ENCODE measurements around the gene ASF1B. TPM values are rescaled to one million over a fixed set of nuclear protein-coding genes. Genes with fewer than 3 reads are reported as not detected.

The ASF1B gene
- total RNA-seq, 1 experiment from 2014 or later = 78.1 TPM

DNA sequence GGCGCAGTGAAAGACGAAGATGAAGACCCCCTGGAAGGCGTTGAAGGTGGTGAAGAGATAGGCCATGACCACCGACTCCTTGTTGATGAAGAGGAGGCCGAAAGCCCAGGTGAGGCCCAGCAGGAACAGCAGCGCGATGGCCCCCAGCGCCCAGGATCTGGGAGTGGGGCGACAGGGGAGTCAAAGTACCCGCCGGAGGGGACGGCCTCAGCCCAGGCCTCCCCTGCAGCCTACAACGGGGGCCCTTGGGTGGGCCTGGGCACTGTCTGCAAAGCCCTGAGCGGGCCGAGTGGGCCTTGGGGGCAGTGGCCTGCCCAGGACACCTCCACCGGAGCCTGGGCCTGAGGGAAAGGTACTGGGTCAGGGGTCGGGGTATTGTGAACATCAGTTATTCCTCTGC is 19.0 kb upstream of the ASF1B start:
- no peak for TF ChIP-seq POLR2A (IDR thresholded peaks at IDR 0.05; ENCODE audit: borderline replicate concordance, extremely low read depth, insufficient read depth, insufficient read length)
- H3K79me2 ChIP-seq (ENCODE audit: insufficient read depth, low read length) = no peaks in the 10 kb centered on the region
- H3K4me2 ChIP-seq (ENCODE audit: low read length) = no peak overlapping the region
- DNase-seq (ENCODE audit: low read depth, low spot score) (no peak), ATAC-seq (no peak)
- intact Hi-C loops (cut with micrococcal nuclease) = no loop called here
- POLR2A ChIA-PET = no interaction called here
- H3K9ac ChIP-seq (ENCODE audit: low read length) = no peak overlapping the region
- no TSS peak for BruUV-seq (replicated peaks)
- H4K20me1 ChIP-seq (ENCODE audit: insufficient read depth) = no peaks in the 10 kb centered on the region
- H3K9me2 ChIP-seq (ENCODE audit: insufficient read depth) = no peaks in the 10 kb centered on the region
- no peaks in the 10 kb centered on the region for H3K9me3 ChIP-seq (ENCODE audit: control insufficient read depth in 1 of 2, insufficient read depth in 1 of 2, low read depth in 1 of 2, low read length in 2 of 2)
- H3K27me3 ChIP-seq (ENCODE audit: insufficient read depth, low read length) = no peaks in the 10 kb centered on the region
- H3K36me3 ChIP-seq (ENCODE audit: control insufficient read depth in 1 of 2, insufficient read depth in 2 of 2, low read length in 2 of 2) = peaks cover 45 to 49% of the 10 kb centered on the region in 2 experiments
- CTCF ChIA-PET = no interaction called here
- RAD21 ChIA-PET (ENCODE audit: low non-redundant PET in 1 of 2, low total read pairs in 2 of 2, uncharacterized antibody in 2 of 2, unreplicated experiment in 2 of 2) = no interaction called here
- H2AFZ ChIP-seq (ENCODE audit: low read depth, low read length, poor library complexity, severe bottlenecking) = no peak overlapping the region
- no peak overlapping the region for H3K27ac ChIP-seq (ENCODE audit: low read depth, low read length)
- H3K4me1 ChIP-seq (ENCODE audit: control insufficient read depth in 1 of 2, insufficient read depth in 2 of 2, low read length in 2 of 2) = no peaks in the 10 kb centered on the region
- no peak overlapping the region for H3K4me3 ChIP-seq (replicated peaks in 1 of 2; ENCODE audit: low read depth in 1 of 2, low read length in 2 of 2)

DNA sequence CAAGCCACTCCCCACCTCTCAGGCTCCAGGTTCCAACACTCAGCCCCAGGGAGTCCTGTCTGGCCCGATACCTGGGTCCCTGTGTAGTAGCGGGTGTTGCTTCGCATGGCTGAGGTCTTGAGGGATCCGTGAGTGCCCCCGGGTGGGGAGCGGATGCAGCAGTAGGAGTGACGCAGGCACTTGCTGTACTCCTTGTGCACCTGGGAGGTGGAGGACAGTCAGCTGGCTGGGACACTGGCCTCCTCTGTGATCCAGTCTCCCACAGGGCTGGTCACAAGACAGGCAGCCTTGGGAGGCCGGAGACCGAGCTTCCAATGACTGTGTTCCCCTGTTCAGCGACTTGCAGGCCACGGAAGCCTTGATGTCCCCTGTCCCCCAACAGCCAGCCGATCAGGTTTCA is 16.3 kb upstream of the ASF1B start:
- CTCF ChIA-PET = no interaction called here
- BruUV-seq (replicated peaks) = no TSS peak

More for the DNA sequence above, 16.3 kb upstream of the ASF1B start:
- H3K9me3 ChIP-seq (ENCODE audit: control insufficient read depth in 1 of 2, insufficient read depth in 1 of 2, low read depth in 1 of 2, low read length in 2 of 2) = no peaks in the 10 kb centered on the region
- POLR2A ChIA-PET = no interaction called here
- H3K9me2 ChIP-seq (ENCODE audit: insufficient read depth) = no peaks in the 10 kb centered on the region
- RAD21 ChIA-PET (ENCODE audit: low non-redundant PET in 1 of 2, low total read pairs in 2 of 2, uncharacterized antibody in 2 of 2, unreplicated experiment in 2 of 2) = no interaction called here
- H3K9ac ChIP-seq (ENCODE audit: low read length) = no peak overlapping the region
- H3K27ac ChIP-seq (ENCODE audit: low read depth, low read length) = no peak overlapping the region; the same call in 1 of the 2 replicates
- H3K27me3 ChIP-seq (ENCODE audit: insufficient read depth, low read length) = no peaks in the 10 kb centered on the region
- no peaks in the 10 kb centered on the region for H3K79me2 ChIP-seq (ENCODE audit: insufficient read depth, low read length)
- H3K4me2 ChIP-seq (ENCODE audit: low read length) = no peak overlapping the region
- no peak for DNase-seq (ENCODE audit: low read depth, low spot score)
- TF ChIP-seq ZNF274 (IDR thresholded peaks at IDR 0.05; ENCODE audit: low read depth, low read length) = no peak
- TF ChIP-seq CEBPB (IDR thresholded peaks at IDR 0.05; ENCODE audit: low read depth) = no peak
- no peak for TF ChIP-seq SRF (IDR thresholded peaks at IDR 0.05; ENCODE audit: low read depth)
- TF ChIP-seq, protein P1, sequence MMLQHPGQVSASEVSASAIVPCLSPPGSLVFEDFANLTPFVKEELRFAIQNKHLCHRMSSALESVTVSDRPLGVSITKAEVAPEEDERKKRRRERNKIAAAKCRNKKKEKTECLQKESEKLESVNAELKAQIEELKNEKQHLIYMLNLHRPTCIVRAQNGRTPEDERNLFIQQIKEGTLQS (IDR thresholded peaks at IDR 0.05) = no peak
- TF ChIP-seq, protein P2, sequence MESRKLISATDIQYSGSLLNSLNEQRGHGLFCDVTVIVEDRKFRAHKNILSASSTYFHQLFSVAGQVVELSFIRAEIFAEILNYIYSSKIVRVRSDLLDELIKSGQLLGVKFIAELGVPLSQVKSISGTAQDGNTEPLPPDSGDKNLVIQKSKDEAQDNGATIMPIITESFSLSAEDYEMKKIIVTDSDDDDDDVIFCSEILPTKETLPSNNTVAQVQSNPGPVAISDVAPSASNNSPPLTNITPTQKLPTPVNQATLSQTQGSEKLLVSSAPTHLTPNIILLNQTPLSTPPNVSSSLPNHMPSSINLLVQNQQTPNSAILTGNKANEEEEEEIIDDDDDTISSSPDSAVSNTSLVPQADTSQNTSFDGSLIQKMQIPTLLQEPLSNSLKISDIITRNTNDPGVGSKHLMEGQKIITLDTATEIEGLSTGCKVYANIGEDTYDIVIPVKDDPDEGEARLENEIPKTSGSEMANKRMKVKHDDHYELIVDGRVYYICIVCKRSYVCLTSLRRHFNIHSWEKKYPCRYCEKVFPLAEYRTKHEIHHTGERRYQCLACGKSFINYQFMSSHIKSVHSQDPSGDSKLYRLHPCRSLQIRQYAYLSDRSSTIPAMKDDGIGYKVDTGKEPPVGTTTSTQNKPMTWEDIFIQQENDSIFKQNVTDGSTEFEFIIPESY (IDR thresholded peaks at IDR 0.05; ENCODE audit: extremely low read depth, insufficient replicate concordance, low read length) = no peak
- no peak for TF ChIP-seq EZH2 (IDR thresholded peaks at IDR 0.05)
- TF ChIP-seq, protein P3, sequence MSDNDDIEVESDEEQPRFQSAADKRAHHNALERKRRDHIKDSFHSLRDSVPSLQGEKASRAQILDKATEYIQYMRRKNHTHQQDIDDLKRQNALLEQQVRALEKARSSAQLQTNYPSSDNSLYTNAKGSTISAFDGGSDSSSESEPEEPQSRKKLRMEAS (IDR thresholded peaks at IDR 0.05) = no peak
- TF ChIP-seq EZH2phosphoT487 (IDR thresholded peaks at IDR 0.05; ENCODE audit: borderline replicate concordance) = no peak
- TF ChIP-seq SP1 (IDR thresholded peaks at IDR 0.05; ENCODE audit: low read depth) = no peak
- H3K4me3 ChIP-seq (replicated peaks in 1 of 2; ENCODE audit: low read depth in 1 of 2, low read length in 2 of 2) = no peak overlapping the region
- no peaks in the 10 kb centered on the region for H4K20me1 ChIP-seq (ENCODE audit: insufficient read depth)
- peaks cover 5 to 11% of the 10 kb centered on the region in 2 experiments; a peak in 3 of 4 replicates for H3K4me1 ChIP-seq (ENCODE audit: control insufficient read depth in 1 of 2, insufficient read depth in 2 of 2, low read length in 2 of 2)
- ATAC-seq = no peak
- H3K36me3 ChIP-seq (ENCODE audit: control insufficient read depth in 1 of 2, insufficient read depth in 2 of 2, low read length in 2 of 2) = peaks cover 32 to 34% of the 10 kb centered on the region in 2 experiments
- H2AFZ ChIP-seq (ENCODE audit: low read depth, low read length, poor library complexity, severe bottlenecking) = no peak overlapping the region
- intact Hi-C loops (cut with micrococcal nuclease) = no loop called here

All from HCT116 (cell line).